OCI-LY7 (cell line): Measurements from ENCODE around the gene SMG1.

Experiments used
- CTCF ChIP-seq: fragments of 200-600 bp; sonication (generic); conservative IDR thresholded peaks from 2 replicates; pipeline ENCODE4 v1.5.1; 2014; ENCODE audit warnings: mild to moderate bottlenecking, antibody characterized with exemption, low read length, moderate library complexity, mixed read lengths
- EZH2phosphoT487 ChIP-seq: fragments of 200-600 bp; sonication (generic); IDR thresholded peaks from 2 replicates; pipeline ENCODE4 v1.6.1; 2018; ENCODE audit warnings: low read depth, borderline replicate concordance, mild to moderate bottlenecking, mixed run types, antibody characterized with exemption, low read length, moderate library complexity, mixed read lengths

- TF ChIP-seq CTCF (no peak), EZH2phosphoT487 (no peak)
These were observed 39.3 kb upstream of the SMG1 start for GRCh38 chr16:18965555-18965954.
